HG03103 (cell line): ENCODE results near the gene ERGIC1.
A peak's percentile ranks its signal among the peaks of the same experiment; 100 is the strongest.
"Not testable (repeated sequence)": the region's sequence is repeated elsewhere in the genome, so short reads cannot be mapped to it uniquely, and the experiment has no call there.

Source experiments
- ATAC-seq: cut with Tn5 transposase; IDR thresholded peaks from one replicate; pipeline ENCODE4 v1.9.1; 2021; ENCODE audit warnings: low read depth; ENCODE audit not compliant: unreplicated experiment

The ERGIC1 gene

DNA sequence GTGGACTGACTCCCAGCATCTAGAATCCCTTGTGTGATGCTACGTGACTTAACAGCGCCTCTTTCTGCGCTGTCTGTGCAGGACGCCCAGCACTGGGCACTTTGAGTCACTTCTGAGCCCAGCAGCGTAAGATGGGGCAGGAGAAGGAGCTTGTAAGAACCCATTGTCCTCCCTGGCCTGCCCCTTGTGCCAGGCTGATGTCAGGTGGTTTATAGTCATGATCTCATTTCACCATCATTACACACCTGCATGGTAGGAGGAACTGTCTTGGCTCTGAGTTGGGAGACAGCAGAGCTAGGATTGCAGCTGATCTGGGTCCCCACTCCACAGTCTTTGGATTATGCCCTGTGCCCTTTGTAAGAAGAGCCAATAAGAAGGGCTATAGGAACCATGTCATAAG lies 12.2 kb downstream of the ERGIC1 start:
- ATAC-seq = no peak

- ATAC-seq = no peak
Observed at GRCh38 chr5:172846677-172847076, 12.6 kb downstream of the ERGIC1 start.

GRCh38 chr5:172847584-172847983 lies 13.5 kb downstream of the ERGIC1 start:
- not testable (repeated sequence) for ATAC-seq

- no peak for ATAC-seq
Observed at GRCh38 chr5:172848419-172848818, 14.4 kb downstream of the ERGIC1 start.

DNA sequence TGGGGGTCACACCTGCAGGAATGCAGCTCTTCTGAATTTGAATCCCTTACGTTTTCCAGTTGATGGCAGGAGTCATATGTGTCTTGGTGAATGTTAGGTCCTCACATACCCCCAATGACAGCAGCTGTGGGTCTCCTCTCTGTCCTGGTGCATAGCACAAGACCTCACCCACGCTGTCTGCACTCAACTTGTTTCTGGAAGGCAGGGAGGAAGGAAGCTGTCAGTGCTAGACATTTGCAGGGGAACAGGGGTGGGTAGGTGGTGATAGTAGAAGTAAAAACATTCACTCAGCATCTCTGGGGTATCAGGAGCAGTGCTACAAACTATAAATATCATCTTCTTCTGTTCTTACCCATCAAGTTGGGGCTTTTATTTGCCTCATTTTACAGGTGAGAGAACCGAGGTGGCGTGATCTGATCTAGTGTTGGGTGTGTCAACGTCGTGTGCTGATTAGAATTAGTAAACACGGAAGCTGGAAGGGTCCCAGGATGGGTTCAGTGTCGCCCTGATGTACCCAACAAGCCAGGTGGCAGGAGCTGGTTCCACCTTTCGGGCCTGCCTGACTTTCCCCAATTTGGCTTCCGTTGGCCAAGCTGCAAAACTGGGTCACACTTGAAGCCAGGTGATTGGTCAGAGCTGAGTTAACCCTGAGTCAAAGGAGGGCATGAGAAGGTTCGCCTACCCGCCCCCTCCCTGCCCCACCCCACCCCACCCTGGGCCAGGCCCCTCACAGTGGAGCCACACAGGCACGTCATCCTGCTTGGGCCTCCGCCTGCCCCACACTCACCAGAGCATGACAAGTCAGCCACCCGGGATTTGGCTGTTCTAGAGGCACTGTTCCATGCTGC lies 15.8 kb downstream of the ERGIC1 start:
- ATAC-seq = peak; percentile 41

GRCh38 chr5:172850454-172850797 lies 16.4 kb downstream of the ERGIC1 start:
- ATAC-seq = no peak

DNA sequence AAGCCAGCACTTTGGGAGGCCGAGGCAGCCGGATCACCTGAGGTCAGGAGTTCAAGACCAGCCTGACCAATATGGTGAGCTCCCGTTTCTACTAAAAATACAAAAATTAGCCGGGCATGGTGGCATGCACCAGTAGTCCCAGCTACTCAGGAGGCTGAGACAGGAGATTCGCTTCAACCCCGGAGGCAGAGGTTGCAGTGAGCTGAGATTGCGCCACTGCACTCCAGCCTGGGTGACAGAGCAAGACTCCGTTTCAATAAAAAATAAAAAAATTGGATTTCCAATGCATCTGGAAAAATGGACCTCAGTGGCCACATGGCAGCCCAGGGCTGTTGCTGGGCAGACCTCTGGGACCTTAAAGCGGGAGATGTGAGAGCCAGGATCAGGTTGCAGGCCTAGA lies 17.2 kb downstream of the ERGIC1 start:
- not testable (repeated sequence) for ATAC-seq

GRCh38 chr5:172852490-172853354 lies 18.7 kb downstream of the ERGIC1 start:
- ATAC-seq = no peak

GRCh38 chr5:172853355-172853975 lies 19.4 kb downstream of the ERGIC1 start:
- ATAC-seq = no peak

DNA sequence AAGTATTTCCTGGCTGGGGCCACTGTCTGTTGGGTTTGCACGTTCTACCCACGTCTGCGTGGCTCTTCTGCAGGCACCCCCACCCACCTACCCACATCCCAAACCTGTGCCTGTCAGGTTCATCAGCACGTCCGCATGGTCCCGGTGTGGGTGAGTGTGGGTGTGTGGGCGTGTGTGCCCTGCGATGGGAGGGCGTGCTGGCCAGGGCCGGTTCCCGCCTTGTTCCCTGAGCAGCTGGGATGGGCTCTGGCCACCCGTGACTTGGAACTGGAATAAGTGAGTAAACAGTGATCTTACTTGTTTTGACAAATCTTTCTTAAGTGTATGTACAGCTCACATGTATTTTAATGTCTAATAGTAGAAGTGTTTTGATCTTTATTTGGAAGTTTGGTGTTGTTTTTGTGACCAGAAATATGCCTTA lies 20.4 kb downstream of the ERGIC1 start:
- ATAC-seq = no peak

GRCh38 chr5:172854971-172855370 lies 20.9 kb downstream of the ERGIC1 start:
- no peak for ATAC-seq

DNA sequence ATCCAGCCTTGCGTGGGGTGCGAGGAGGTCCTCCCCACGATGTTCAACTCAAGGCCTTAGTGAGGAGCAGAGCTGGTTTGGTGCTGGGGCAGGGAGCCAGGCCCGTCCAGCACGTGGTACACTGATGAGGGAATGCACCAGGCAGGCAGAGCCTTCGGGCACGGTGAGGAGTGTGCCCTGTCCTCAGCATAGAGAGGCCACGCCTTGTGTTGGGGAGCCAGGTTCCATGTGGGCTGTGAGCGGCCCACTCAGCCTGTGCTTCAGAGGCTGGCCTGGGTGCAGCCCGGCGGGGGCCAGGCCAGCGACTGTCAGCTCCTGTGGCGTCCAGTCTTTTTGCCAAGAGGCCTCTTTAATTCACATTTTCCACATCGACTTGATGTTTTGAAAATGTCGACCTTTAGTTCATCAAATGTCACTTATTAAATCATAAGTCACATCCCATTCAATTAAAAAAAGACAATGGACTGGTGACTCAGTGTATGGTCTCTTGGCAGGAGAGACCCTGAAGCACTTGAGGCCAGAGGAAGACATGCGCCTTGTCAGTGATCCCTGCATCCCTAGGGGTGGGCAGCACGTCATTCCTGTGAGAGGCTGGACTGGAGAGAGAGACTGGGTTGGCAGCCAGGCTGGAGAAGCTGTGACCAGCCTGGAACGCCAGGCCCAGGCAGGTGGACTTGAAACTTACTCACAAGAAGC lies 21.7 kb downstream of the ERGIC1 start:
- no peak for ATAC-seq

GRCh38 chr5:172856336-172856735 lies 22.3 kb downstream of the ERGIC1 start:
- no peak for ATAC-seq

GRCh38 chr5:172857982-172858381 lies 23.9 kb downstream of the ERGIC1 start:
- no peak for ATAC-seq

DNA sequence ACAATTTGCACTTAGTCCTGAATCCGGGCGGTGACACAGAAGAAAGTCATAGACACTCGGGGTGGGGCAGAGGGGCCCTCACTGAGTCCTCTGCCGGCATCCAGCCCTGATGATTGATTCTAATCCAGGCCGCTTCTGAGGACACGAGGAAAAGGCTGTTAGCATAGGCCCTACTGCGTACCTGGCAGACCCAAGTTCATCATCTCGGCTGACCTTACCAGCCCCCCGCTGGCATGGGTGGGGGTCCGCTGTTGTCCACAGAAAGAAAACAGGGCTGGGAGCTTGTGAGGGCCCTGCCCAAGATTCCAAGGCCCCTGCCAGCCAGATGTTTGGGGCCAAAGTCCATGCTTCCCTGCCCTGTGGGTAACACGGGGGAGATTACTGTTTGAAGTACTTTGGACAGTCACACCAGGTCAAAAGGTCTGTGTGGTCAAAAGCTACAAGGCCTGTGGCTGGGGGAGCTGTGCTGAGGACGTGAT lies 24.5 kb downstream of the ERGIC1 start:
- ATAC-seq = no peak

- no peak for ATAC-seq
Observed at GRCh38 chr5:172858990-172859811, 25.1 kb downstream of the ERGIC1 start.

- no peak for ATAC-seq
Observed at GRCh38 chr5:172859966-172860365, 25.9 kb downstream of the ERGIC1 start.

- no peak for ATAC-seq
Observed at GRCh38 chr5:172860520-172861443, 26.7 kb downstream of the ERGIC1 start.

DNA sequence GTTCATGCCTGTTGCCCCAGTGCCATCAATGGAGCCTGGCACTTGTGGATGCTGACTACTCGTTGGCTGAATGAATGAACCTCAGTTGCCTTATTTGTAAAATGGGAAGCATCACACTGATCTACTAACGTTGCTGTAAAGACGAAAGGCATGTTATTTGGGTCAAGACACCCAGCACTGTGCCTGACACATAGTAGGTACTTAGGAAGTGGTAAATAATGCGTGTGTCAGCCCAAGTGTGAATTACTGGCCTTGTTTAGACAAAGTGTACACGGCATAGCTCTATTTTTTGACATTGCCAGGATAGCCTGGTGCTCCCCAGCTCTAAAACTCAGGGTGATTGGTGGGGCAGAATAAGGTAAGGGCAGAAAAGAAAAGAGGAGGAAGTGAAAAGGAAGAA lies 27.4 kb downstream of the ERGIC1 start:
- no peak for ATAC-seq
